GM19395 (cell line): ENCODE data around the gene OR8S1.
"Not testable (repeated sequence)": the region's sequence is repeated elsewhere in the genome, so short reads cannot be mapped to it uniquely, and the experiment has no call there.

Experiments
- ATAC-seq: cut with Tn5 transposase; IDR thresholded peaks from one replicate; pipeline ENCODE4 v1.9.1; 2021; ENCODE audit warnings: mild to moderate bottlenecking, moderate library complexity; ENCODE audit not compliant: unreplicated experiment

Gene OR8S1

GRCh38 chr12:48553666-48554343, 28.4 kb downstream of the OR8S1 start:
- not testable (repeated sequence) for ATAC-seq

GRCh38 chr12:48556631-48557030, 31.2 kb downstream of the OR8S1 start:
- no peak for ATAC-seq

GRCh38 chr12:48557919-48558318, 32.5 kb downstream of the OR8S1 start:
- no peak for ATAC-seq

GRCh38 chr12:48567731-48568130, 42.3 kb downstream of the OR8S1 start:
- no peak for ATAC-seq

- ATAC-seq: no peak
Observed at GRCh38 chr12:48569946-48570345, 44.5 kb downstream of the OR8S1 start, which contains the start of gene LALBA. Gene LALBA, minus strand, starts transcription at chr12:48570046. Its CDS starts 26 bp downstream, at chr12:48570020.

GRCh38 chr12:48572326-48572725, 46.9 kb downstream of the OR8S1 start:
- ATAC-seq: no peak
